ENCODE measurements around the gene ANG. TPM values are rescaled to one million over a fixed set of nuclear protein-coding genes. Genes with fewer than 3 reads are reported as not detected.

ANG gene
- total and polyA plus RNA-seq, 4 donors = 19.7 to 30.3 (median 21.4) TPM

DNA sequence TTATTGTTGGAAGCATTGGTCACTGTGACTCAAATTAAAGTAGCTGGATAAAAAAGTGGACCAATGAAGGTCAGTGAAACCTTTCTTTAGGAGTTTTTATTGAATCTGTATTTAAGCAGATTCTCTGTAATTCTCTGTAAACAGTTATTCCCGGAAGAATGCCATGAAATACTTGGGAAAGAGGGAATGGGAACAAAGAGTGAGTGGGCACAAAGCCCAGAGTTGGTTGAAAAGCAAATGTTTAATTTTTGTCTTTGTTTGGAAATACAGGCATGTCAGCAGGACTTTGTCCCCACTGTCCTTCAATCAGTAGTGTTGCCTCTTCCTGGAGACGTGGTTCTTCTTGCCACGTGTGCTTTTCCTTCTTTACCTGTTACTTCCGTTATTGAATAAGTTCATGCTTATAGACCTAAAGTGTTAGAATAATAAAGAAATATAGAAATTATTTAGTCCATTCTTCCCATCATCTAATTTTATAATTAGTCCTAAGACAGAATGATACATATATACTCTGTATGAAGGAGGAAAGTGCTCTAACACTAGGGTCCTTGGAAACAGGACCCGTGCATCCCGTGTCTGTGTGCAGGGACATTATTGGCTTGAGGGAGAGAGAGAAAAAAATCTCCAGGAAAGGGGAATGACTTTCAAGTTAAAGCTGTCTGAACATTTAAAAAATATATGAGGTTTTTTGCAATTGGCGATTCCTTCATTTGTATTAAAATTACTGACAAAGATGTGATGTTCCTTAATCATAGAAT, 2.0 kb upstream of the ANG start:
- no peaks in the 10 kb centered on the region for H3K27me3 ChIP-seq (ENCODE audit: control insufficient read depth in 1 of 2, insufficient read depth in 2 of 2, low read length in 1 of 2)
- no peaks in the 10 kb centered on the region for H3K9me3 ChIP-seq (ENCODE audit: control insufficient read depth, low read length)
- ATAC-seq (ENCODE audit: low FRiP score) (no peak), DNase-seq (no peak)
- H3K4me1 ChIP-seq (ENCODE audit: control insufficient read depth in 1 of 2, insufficient read depth in 2 of 2, low read length in 2 of 2) = no peaks in the 10 kb centered on the region
- intact Hi-C loops (cut with DNase I) = loop anchor here (5.0 to 10.0 kb wide), 2 partner anchors 298 to 359 kb away; partner anchors contain the start of gene METTL17 (in 1 of the 2)
- H3K27ac ChIP-seq (ENCODE audit: low read depth in 1 of 2, low read length in 2 of 2) = no peak overlapping the region
- H3K36me3 ChIP-seq (ENCODE audit: control insufficient read depth in 1 of 2, insufficient read depth in 2 of 2, low read length in 1 of 2) = peaks cover 0 to 3% of the 10 kb centered on the region in 2 donors
- WGBS, 2 donors = 25 to 33% methylated on average over 7 of the region's 7 CpGs
- peak overlapping the region in 1 of 2 donors; percentile 46 for H3K4me3 ChIP-seq (ENCODE audit: low read length in 2 of 2)

DNA sequence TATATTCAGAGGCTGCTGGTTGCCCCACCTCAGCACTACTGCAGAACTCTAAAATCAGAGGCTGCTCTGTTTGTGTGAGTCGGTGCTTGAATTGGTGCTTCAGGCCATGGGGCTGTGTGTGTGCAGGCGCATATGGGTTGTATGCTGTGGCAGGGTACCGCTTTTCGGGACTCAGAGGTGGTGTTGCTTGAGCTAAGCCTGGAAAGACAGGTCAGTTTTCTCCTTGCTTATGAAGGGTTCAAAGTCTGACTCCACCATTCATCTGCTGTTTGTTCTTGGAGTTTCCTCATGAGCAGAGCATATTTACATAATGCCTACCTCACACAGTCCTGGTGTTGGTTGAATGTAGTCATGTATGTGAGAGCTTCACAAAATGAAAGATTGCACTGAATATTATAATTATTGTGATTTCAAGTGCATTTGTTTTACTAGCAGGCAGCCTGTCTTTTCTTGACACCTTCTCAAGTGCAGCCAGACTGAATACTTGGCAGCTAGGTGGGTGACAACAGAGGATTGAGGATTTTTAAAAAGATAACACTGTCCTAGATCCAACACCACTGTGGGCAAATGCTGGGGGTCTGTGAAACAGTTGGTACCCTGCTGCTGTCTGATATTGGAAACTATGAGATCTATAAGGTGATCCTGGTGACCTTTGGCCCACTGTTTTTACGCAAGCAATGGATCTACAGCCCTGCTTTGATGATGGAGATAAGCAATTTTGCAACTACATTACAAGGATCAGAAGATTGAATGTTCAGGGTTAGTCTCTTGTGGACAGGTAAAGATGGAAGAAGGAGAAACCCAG, 1.0 kb upstream of the ANG start:
- Histone ChIP-seq H3K36me3 (ENCODE audit: control insufficient read depth in 1 of 2, insufficient read depth in 2 of 2, low read length in 1 of 2) (peaks cover 0 to 3% of the 10 kb centered on the region in 2 donors), H3K27me3 (ENCODE audit: control insufficient read depth in 1 of 2, insufficient read depth in 2 of 2, low read length in 1 of 2) (no peaks in the 10 kb centered on the region), H3K27ac (ENCODE audit: low read depth in 1 of 2, low read length in 2 of 2) (no peak overlapping the region), H3K4me3 (ENCODE audit: low read length in 2 of 2) (no peak overlapping the region), H3K9me3 (ENCODE audit: control insufficient read depth, low read length) (no peaks in the 10 kb centered on the region), H3K4me1 (ENCODE audit: control insufficient read depth in 1 of 2, insufficient read depth in 2 of 2, low read length in 2 of 2) (peaks cover 0 to 1% of the 10 kb centered on the region in 2 donors)
- no peak for ATAC-seq (ENCODE audit: low FRiP score)
- intact Hi-C loops (cut with DNase I) = loop anchor here (5.0 to 10.0 kb wide), 2 partner anchors 297 to 360 kb away; partner anchors contain the start of gene METTL17 (in 1 of the 2)
- 85 to 87% methylated on average over 5 of the region's 5 CpGs for WGBS, 2 donors
- DNase-seq = no peak

DNA sequence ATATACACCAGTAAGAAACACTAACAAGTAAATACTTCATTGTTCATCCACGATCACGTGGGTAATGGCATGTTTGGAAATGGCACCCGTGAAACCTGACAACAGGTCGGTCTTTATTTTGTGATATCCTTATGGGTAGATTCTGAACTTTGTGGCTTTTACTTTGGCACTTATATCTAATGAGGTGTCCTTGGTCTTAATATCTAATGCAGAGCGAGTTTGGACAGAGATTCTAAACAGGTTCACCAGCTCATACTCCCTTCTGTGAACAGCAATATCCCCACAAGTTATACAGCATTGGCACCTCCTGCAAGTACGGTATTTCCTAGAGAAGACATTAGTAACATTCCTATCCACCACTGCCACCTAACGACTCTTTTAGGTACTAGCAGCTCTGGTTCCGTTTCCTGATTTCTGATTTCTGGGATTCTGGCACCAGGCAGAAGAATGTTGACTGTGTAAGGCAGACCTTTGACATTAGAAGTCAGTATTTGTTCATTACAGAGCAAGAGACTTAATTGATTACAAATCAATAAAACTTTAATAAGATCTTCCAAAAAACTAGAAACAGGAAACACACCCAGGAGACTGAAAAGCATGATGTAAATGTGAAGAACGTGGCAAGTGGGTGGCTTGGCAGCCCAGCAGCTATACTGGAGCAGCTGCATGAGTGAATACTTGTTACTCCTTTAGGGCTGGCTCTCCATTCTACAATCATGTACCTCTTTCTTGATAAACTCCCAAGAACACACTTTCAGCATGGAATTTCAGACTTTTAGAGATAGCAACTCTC, 2.5 kb downstream of the ANG start:
- Histone ChIP-seq H3K4me3 (ENCODE audit: low read length in 2 of 2) (no peak overlapping the region), H3K36me3 (ENCODE audit: control insufficient read depth in 1 of 2, insufficient read depth in 2 of 2, low read length in 1 of 2) (peaks cover 0 to 3% of the 10 kb centered on the region in 2 donors), H3K27me3 (ENCODE audit: control insufficient read depth in 1 of 2, insufficient read depth in 2 of 2, low read length in 1 of 2) (no peaks in the 10 kb centered on the region), H3K4me1 (ENCODE audit: control insufficient read depth in 1 of 2, insufficient read depth in 2 of 2, low read length in 2 of 2) (peaks cover 0 to 1% of the 10 kb centered on the region in 2 donors), H3K27ac (ENCODE audit: low read depth in 1 of 2, low read length in 2 of 2) (no peak overlapping the region), H3K9me3 (ENCODE audit: control insufficient read depth, low read length) (no peaks in the 10 kb centered on the region)
- ATAC-seq (ENCODE audit: low FRiP score) = peak; percentile 88
- 17 to 19% methylated on average over 9 of the region's 9 CpGs for WGBS, 2 donors
- no peak for DNase-seq
- intact Hi-C loops (cut with DNase I) = loop anchor here (5.0 to 10.0 kb wide), 3 partner anchors 156 to 284 kb away; no protein-coding TSS in a partner anchor

DNA sequence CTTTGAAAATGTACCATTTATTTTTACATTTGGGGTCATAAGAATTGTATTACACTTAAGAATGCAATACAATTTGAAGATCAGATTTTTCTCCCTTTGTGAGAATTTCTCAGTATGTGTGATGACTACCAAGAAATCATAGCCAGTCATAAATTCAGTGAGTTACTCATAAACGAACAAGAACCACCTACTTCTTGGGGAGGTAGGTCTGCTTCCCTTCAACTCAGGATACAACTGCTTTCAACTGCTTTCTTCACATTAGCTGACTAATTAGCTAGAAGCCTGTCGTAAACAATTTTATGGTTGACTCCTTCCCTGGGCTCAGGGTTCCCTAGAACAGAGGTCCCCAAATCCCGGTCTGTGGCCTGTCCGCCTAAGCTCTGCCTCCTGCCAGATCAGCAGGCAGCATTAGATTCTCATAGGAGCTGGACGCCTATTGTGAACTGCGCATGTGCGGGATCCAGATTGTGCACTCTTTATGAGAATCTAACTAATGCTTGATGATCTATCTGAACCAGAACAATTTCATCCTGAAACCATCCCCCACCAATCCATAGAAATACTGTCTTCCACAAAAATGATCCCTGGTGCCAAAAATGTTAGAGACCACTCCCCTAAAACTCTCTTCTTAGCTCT, 3.7 kb downstream of the ANG start:
- Histone ChIP-seq H3K4me1 (ENCODE audit: control insufficient read depth in 1 of 2, insufficient read depth in 2 of 2, low read length in 2 of 2) (peaks cover 0 to 1% of the 10 kb centered on the region in 2 donors), H3K4me3 (ENCODE audit: low read length in 2 of 2) (no peak overlapping the region), H3K9me3 (ENCODE audit: control insufficient read depth, low read length) (no peaks in the 10 kb centered on the region), H3K27me3 (ENCODE audit: control insufficient read depth in 1 of 2, insufficient read depth in 2 of 2, low read length in 1 of 2) (no peaks in the 10 kb centered on the region), H3K36me3 (ENCODE audit: control insufficient read depth in 1 of 2, insufficient read depth in 2 of 2, low read length in 1 of 2) (peaks cover 0 to 3% of the 10 kb centered on the region in 2 donors), H3K27ac (ENCODE audit: low read depth in 1 of 2, low read length in 2 of 2) (no peak overlapping the region)
- intact Hi-C loops (cut with DNase I) = loop anchor here (5.0 to 10.0 kb wide), 3 partner anchors 157 to 283 kb away; no protein-coding TSS in a partner anchor
- DNase-seq = no peak
- 87 to 91% methylated on average over 7 of the region's 7 CpGs for WGBS, 2 donors
- no peak for ATAC-seq (ENCODE audit: low FRiP score)

DNA sequence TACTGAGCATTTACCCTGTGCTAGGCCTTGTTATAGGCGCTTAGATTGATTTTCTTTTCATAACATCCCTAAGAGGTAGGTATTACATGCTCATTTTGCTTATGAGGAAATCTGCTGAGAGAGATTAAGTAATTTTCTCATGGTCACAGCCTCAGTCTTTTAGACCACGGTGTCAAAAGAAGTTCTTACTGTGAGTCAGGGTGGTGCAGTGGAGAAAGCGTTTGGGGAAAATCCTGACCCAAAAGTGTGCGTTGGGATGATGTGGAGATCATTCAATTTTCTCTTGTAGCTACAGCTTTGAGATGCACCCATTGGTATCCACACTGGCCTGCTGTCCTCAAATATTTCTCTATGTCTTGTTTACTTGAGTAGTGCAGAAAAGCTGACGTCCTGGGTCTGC, 8.2 kb downstream of the ANG start:
- intact Hi-C loops (cut with DNase I) = loop anchor here (5.0 to 10.0 kb wide), 4 partner anchors 161 to 278 kb away; no protein-coding TSS in a partner anchor
- Histone ChIP-seq H3K27ac (ENCODE audit: low read depth in 1 of 2, low read length in 2 of 2) (no peak overlapping the region), H3K4me3 (ENCODE audit: low read length in 2 of 2) (no peak overlapping the region), H3K36me3 (ENCODE audit: control insufficient read depth in 1 of 2, insufficient read depth in 2 of 2, low read length in 1 of 2) (peaks cover 4% of the 10 kb centered on the region in 2 donors), H3K9me3 (ENCODE audit: control insufficient read depth, low read length) (no peaks in the 10 kb centered on the region), H3K27me3 (ENCODE audit: control insufficient read depth in 1 of 2, insufficient read depth in 2 of 2, low read length in 1 of 2) (no peaks in the 10 kb centered on the region), H3K4me1 (ENCODE audit: control insufficient read depth in 1 of 2, insufficient read depth in 2 of 2, low read length in 2 of 2) (peaks cover 0 to under 1% of the 10 kb centered on the region in 2 donors)
- WGBS, 2 donors = 90 to 91% methylated on average over 5 of the region's 5 CpGs
- no peak for DNase-seq
- ATAC-seq (ENCODE audit: low FRiP score) = no peak

DNA sequence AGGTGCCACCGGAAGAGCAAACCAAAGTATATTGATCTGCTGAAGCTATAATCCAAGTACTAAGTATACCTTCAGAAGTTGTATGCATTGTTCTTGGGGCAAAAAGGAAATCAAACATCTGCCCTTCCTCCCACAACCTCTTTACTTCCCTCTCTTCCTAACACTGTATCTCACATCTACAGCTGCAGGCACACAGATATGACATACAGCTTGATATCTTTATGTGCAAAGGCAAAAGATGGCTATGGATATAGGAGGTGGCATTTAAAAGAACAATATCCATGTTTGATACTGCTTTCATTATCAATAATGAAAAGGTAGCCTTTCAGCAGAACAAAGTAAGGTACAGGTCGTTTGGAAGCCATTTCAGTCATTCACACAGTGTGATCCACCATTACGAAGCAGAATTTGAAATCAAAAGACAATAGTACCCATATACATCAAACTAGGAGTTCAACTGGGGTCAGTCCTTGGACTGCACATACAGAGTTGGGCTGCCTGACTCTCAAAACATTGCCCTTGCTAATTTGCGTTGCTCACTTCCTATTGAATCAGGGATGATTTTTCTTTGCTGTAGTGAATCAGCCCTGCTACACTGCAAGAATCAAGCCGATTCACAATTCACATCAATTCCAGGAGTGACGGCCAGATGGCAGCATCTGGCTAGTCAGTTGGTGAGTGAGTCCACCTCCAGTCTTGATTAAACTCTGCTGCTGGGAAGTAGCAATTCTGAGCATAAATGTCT, 8.9 kb downstream of the ANG start:
- H3K4me1 ChIP-seq (ENCODE audit: control insufficient read depth in 1 of 2, insufficient read depth in 2 of 2, low read length in 2 of 2) = no peaks in the 10 kb centered on the region
- intact Hi-C loops (cut with DNase I) = loop anchor here (5.0 to 10.0 kb wide), 4 partner anchors 160 to 277 kb away; no protein-coding TSS in a partner anchor
- peaks cover 4% of the 10 kb centered on the region in 2 donors for H3K36me3 ChIP-seq (ENCODE audit: control insufficient read depth in 1 of 2, insufficient read depth in 2 of 2, low read length in 1 of 2)
- no peaks in the 10 kb centered on the region for H3K9me3 ChIP-seq (ENCODE audit: control insufficient read depth, low read length)
- no peak overlapping the region for H3K27ac ChIP-seq (ENCODE audit: low read depth in 1 of 2, low read length in 2 of 2)
- 34% methylated on average over 6 of the region's 6 CpGs for WGBS, 2 donors
- peak in 1 of 2 donors; percentile 64 for DNase-seq
- no peaks in the 10 kb centered on the region for H3K27me3 ChIP-seq (ENCODE audit: control insufficient read depth in 1 of 2, insufficient read depth in 2 of 2, low read length in 1 of 2)
- ATAC-seq (ENCODE audit: low FRiP score) = no peak
- no peak overlapping the region for H3K4me3 ChIP-seq (ENCODE audit: low read length in 2 of 2)

DNA sequence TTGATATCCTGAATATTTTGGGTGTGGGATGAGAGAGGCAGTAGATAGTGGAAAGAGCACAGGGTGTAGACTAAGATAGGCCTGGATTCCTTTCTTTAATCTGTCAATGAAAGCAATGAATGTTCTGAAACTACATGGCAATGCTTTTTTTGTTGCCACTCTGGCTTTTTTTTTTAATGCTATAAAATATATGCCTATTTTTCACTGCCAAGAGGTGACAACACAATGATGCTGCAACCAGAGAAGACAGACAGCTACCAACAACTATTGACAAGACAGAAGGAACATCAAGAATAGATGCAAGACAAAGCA, 9.4 kb downstream of the ANG start:
- H3K36me3 ChIP-seq (ENCODE audit: control insufficient read depth in 1 of 2, insufficient read depth in 2 of 2, low read length in 1 of 2) = peaks cover 4% of the 10 kb centered on the region in 2 donors
- no peaks in the 10 kb centered on the region for H3K9me3 ChIP-seq (ENCODE audit: control insufficient read depth, low read length)
- H3K27me3 ChIP-seq (ENCODE audit: control insufficient read depth in 1 of 2, insufficient read depth in 2 of 2, low read length in 1 of 2) = no peaks in the 10 kb centered on the region
- intact Hi-C loops (cut with DNase I) = loop anchor here (5.0 to 10.0 kb wide), 4 partner anchors 159 to 277 kb away; no protein-coding TSS in a partner anchor
- H3K4me1 ChIP-seq (ENCODE audit: control insufficient read depth in 1 of 2, insufficient read depth in 2 of 2, low read length in 2 of 2) = no peaks in the 10 kb centered on the region
- H3K4me3 ChIP-seq (ENCODE audit: low read length in 2 of 2) = no peak overlapping the region
- DNase-seq = no peak
- ATAC-seq (ENCODE audit: low FRiP score) = no peak
- no peak overlapping the region for H3K27ac ChIP-seq (ENCODE audit: low read depth in 1 of 2, low read length in 2 of 2)

Measured in aorta (tissue), 5 donors.